ENCODE data around the gene RDH16.

RDH16 gene

GRCh38 chr12:56957229-56958052, at the start of gene RDH16:
TSS of gene RDH16 (minus strand) at chr12:56957608. CDS start at chr12:56957462, 146 bp downstream.
- DNase-seq (ENCODE audit: low read depth in 3 of 3, low spot score in 1 of 3) = no peak

- DNase-seq (ENCODE audit: low read depth in 3 of 3, low spot score in 1 of 3) = no peak
Observed at GRCh38 chr12:57006809-57007475, 49.5 kb upstream of the RDH16 start.

GRCh38 chr12:57005980-57006808, 48.8 kb upstream of the RDH16 start, which contains the start of gene ZBTB39:
TSS of gene ZBTB39 (minus strand) at chr12:57006546. CDS start at chr12:57004917, 1,629 bp downstream.
- peak in 2 of 3 donors; percentile 47 to 56 for DNase-seq (ENCODE audit: low read depth in 3 of 3, low spot score in 1 of 3)

- no peak for DNase-seq (ENCODE audit: low read depth in 3 of 3, low spot score in 1 of 3)
Observed at GRCh38 chr12:57004651-57005050, 47.2 kb upstream of the RDH16 start.

GRCh38 chr12:57003395-57003794, 46.0 kb upstream of the RDH16 start:
- no peak for DNase-seq (ENCODE audit: low read depth in 3 of 3, low spot score in 1 of 3)

- DNase-seq (ENCODE audit: low read depth in 3 of 3, low spot score in 1 of 3) = peak; percentile 41 to 63 (median 42)
Observed at GRCh38 chr12:57001448-57001906, 44.1 kb upstream of the RDH16 start.

- DNase-seq (ENCODE audit: low read depth in 3 of 3, low spot score in 1 of 3) = no peak
Observed at GRCh38 chr12:57000393-57000792, 43.0 kb upstream of the RDH16 start.

GRCh38 chr12:56999456-56999855, 42.0 kb upstream of the RDH16 start:
- DNase-seq (ENCODE audit: low read depth in 3 of 3, low spot score in 1 of 3) = no peak

- DNase-seq (ENCODE audit: low read depth in 3 of 3, low spot score in 1 of 3) = peak in 1 of 3 donors; percentile 21
Observed at GRCh38 chr12:56998981-56999380, 41.6 kb upstream of the RDH16 start.

GRCh38 chr12:56998316-56998715, 40.9 kb upstream of the RDH16 start:
- no peak for DNase-seq (ENCODE audit: low read depth in 3 of 3, low spot score in 1 of 3)

GRCh38 chr12:56996793-56997545, 39.6 kb upstream of the RDH16 start:
- DNase-seq (ENCODE audit: low read depth in 3 of 3, low spot score in 1 of 3) = no peak

- no peak for DNase-seq (ENCODE audit: low read depth in 3 of 3, low spot score in 1 of 3)
Observed at GRCh38 chr12:56995930-56996496, 38.6 kb upstream of the RDH16 start.

GRCh38 chr12:56995201-56995929, 38.0 kb upstream of the RDH16 start:
- no peak for DNase-seq (ENCODE audit: low read depth in 3 of 3, low spot score in 1 of 3)

GRCh38 chr12:56994231-56994746, 36.9 kb upstream of the RDH16 start:
- no peak for DNase-seq (ENCODE audit: low read depth in 3 of 3, low spot score in 1 of 3)

GRCh38 chr12:56993346-56993745, 35.9 kb upstream of the RDH16 start:
- DNase-seq (ENCODE audit: low read depth in 3 of 3, low spot score in 1 of 3) = no peak

- DNase-seq (ENCODE audit: low read depth in 3 of 3, low spot score in 1 of 3) = no peak
Observed at GRCh38 chr12:56991319-56992246, 34.2 kb upstream of the RDH16 start.

- DNase-seq (ENCODE audit: low read depth in 3 of 3, low spot score in 1 of 3) = no peak
Observed at GRCh38 chr12:56990648-56991318, 33.4 kb upstream of the RDH16 start.

Data from stimulated activated CD4-positive, alpha-beta T cell treated with anti-CD3 and anti-CD28 coated beads, TNF-alpha, amount 100 ng/mL, for 1 hour (primary cell).